CD4-positive, alpha-beta T cell (primary cell): ENCODE data around the gene ATP5MC2. TPM values are rescaled to one million over a fixed set of nuclear protein-coding genes. Genes with fewer than 3 reads are reported as not detected.

Experiments used
- ATAC-seq: fragments of 200-7000 bp; cut with Tn5 transposase; one replicate; pipeline ENCODE4 v1.10.0; 2022; ENCODE audit warnings: mild to moderate bottlenecking; ENCODE audit not compliant: poor library complexity
- CTCF ChIA-PET: fragments of 350-600 bp; sonication (Branson Sonifier 250); formaldehyde crosslinking; loops from one replicate; lab custom pipeline; 2021; ENCODE audit warnings: antibody characterized with exemption, inconsistent platforms; lab: Charles Lee
- POLR2A ChIA-PET: fragments of 350-600 bp; sonication (Branson Sonifier 250); formaldehyde crosslinking; loops from one replicate; lab custom pipeline; 2021; ENCODE audit warnings: antibody characterized with exemption, inconsistent platforms; lab: Charles Lee
- DNase-seq, 14 experiments: peaks; one replicate each; pipeline ENCODE4 v3.0.0-alpha.2; 2013 to 2020; ENCODE audit warnings: mixed read lengths in 2 of 14
- H3K27ac ChIP-seq, 2 donors: one replicate each; pipeline versions ENCODE4 v1.5.1 to v1.7.0; 2013; ENCODE audit warnings: low read length in 2 of 2, low read depth in 1 of 2, mild to moderate bottlenecking in 1 of 2
- H3K27me3 ChIP-seq, 2 experiments: 1 replicate in 1 of 2; 2 replicates in 1 of 2; pipeline versions ENCODE4 v1.6.1 to v1.7.0; 2013; ENCODE audit warnings: low read length in 2 of 2, control low read depth in 1 of 2, mild to moderate bottlenecking in 1 of 2, moderate library complexity in 1 of 2; ENCODE audit not compliant: insufficient read depth in 2 of 2, control insufficient read depth in 1 of 2
- H3K36me3 ChIP-seq: one replicate; pipeline ENCODE4 v1.6.1; 2013; ENCODE audit warnings: low read length, control low read depth; ENCODE audit not compliant: insufficient read depth
- H3K4me1 ChIP-seq: one replicate; pipeline ENCODE4 v1.6.1; 2013; ENCODE audit warnings: low read length, control low read depth; ENCODE audit not compliant: insufficient read depth
- H3K4me3 ChIP-seq: one replicate; pipeline ENCODE4 v1.5.1; 2013; ENCODE audit warnings: mild to moderate bottlenecking, low read length, moderate library complexity
- H3K9me3 ChIP-seq, 2 experiments: 1 replicate in 1 of 2; 2 replicates in 1 of 2; pipeline versions ENCODE4 v1.6.1 to v1.7.0; 2013; ENCODE audit warnings: low read length in 2 of 2, mild to moderate bottlenecking in 2 of 2, control low read depth in 1 of 2, moderate library complexity in 1 of 2; ENCODE audit not compliant: control insufficient read depth in 1 of 2, insufficient read depth in 1 of 2
- H3K27ac Mint-ChIP-seq: one replicate; pipeline ENCODE4 v1.8.0; 2020; ENCODE audit warnings: mixed read lengths
- H3K27me3 Mint-ChIP-seq: one replicate; pipeline ENCODE4 v1.8.0; 2021; ENCODE audit warnings: mixed read lengths
- H3K36me3 Mint-ChIP-seq: one replicate; pipeline ENCODE4 v1.8.0; 2021; ENCODE audit warnings: low read depth, mixed read lengths
- H3K4me1 Mint-ChIP-seq: one replicate; pipeline ENCODE4 v1.8.0; 2021; ENCODE audit warnings: low read depth, mixed read lengths
- H3K4me3 Mint-ChIP-seq: one replicate; pipeline ENCODE4 v1.8.0; 2020; ENCODE audit warnings: mild to moderate bottlenecking, mixed read lengths
- H3K9me3 Mint-ChIP-seq: one replicate; pipeline ENCODE4 v1.8.0; 2020; ENCODE audit warnings: mixed read lengths
- CTCF ChIP-seq: fragments of 200-600 bp; IDR thresholded peaks from one replicate; pipeline ENCODE4 v1.8.0; 2022; ENCODE audit warnings: antibody characterized with exemption, mild to moderate bottlenecking
- intact Hi-C, 2 experiments: fragments of 100-400 bp; cut with DNase I in 1 of 2; cut with micrococcal nuclease in 1 of 2; formaldehyde crosslinking; loops; one replicate each; pipeline versions ENCODE4 v1.15.1 to v1.9.0; 2023 to 2025; cut with DNase I, micrococcal nuclease
- total RNA-seq, 174 experiments: library from RNA in 2 of 174; stranded (reverse) in 2 of 174; gene quantifications; one replicate each; pipeline ENCODE4 v1.2.3 and lab custom pipeline; 2021 to 2026

ATP5MC2 gene
- total RNA-seq, 2 experiments from 2014 or later, result 235 to 245 TPM

DNA sequence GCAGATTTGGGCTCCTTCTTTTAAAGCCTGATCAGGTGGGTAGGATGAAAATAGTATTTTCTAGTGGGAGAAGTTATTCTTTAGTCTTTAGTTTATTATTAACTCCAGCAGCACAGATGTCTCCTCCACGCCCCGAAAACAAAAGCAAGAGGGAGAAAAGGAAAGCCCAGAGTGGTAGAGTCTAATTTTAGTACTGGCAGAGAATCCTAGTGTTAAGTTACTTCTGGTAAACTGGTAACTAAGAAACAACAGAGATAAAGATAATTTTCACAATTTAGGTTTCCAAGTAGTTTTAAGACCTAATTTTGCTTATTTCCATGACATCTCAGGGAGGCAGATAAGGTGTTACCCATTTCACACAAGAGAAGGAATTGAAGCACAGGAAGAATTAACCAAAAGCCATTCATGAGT, 16.3 kb downstream of the ATP5MC2 start:
- intact Hi-C loops, result no loop called here
- no peaks in the 10 kb centered on the region for H3K9me3 ChIP-seq
- no peak for TF ChIP-seq CTCF
- ChIA-PET POLR2A (no interaction called here), CTCF (no interaction called here)
- H3K4me3 Mint-ChIP-seq, result no peak overlapping the region
- ATAC-seq (no peak), DNase-seq (no peak)
- H3K27ac ChIP-seq, result no peak overlapping the region
- no peaks in the 10 kb centered on the region for H3K4me1 Mint-ChIP-seq
- no peak overlapping the region for H3K27ac Mint-ChIP-seq
- peaks cover 16% of the 10 kb centered on the region for H3K36me3 ChIP-seq
- no peaks in the 10 kb centered on the region for H3K27me3 ChIP-seq
- H3K4me3 ChIP-seq, result no peak overlapping the region
- H3K27me3 Mint-ChIP-seq, result no peaks in the 10 kb centered on the region
- H3K9me3 Mint-ChIP-seq, result no peaks in the 10 kb centered on the region
- peaks cover 29% of the 10 kb centered on the region for H3K36me3 Mint-ChIP-seq
- no peaks in the 10 kb centered on the region for H3K4me1 ChIP-seq

GRCh38 chr12:53659011-53659551, 16.8 kb downstream of the ATP5MC2 start:
- intact Hi-C loops, result no loop called here
- Mint-ChIP-seq H3K27me3 (no peaks in the 10 kb centered on the region), H3K4me3 (no peak overlapping the region), H3K9me3 (no peaks in the 10 kb centered on the region), H3K4me1 (no peaks in the 10 kb centered on the region), H3K36me3 (peaks cover 24% of the 10 kb centered on the region), H3K27ac (no peak overlapping the region)
- ChIA-PET CTCF (no interaction called here), POLR2A (no interaction called here)
- no peak for TF ChIP-seq CTCF
- no peak for ATAC-seq
- Histone ChIP-seq H3K4me3 (no peak overlapping the region), H3K4me1 (no peaks in the 10 kb centered on the region), H3K36me3 (peaks cover 11% of the 10 kb centered on the region), H3K27me3 (no peaks in the 10 kb centered on the region), H3K27ac (no peak overlapping the region), H3K9me3 (no peaks in the 10 kb centered on the region)
- DNase-seq, result no peak

DNA sequence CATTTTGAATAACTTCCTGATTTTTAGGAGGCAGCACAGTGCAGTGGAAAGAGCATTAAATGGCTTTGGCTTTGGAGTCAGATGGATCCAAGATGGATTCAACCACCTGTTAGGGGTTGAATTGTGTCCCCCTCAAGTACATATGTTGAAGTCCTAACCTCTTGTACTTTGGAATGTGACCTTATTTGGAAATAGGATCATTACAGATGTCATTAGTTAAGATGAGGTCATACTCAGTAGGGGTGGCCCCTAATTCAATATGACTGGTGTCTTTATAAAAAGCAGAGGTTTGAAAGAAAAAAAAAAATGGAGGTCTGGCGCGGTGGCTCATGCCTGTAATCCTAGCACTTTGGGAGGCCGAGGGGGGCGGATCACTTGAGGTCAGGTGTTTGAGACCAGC, 18.8 kb downstream of the ATP5MC2 start:
- peaks cover 11% of the 10 kb centered on the region for H3K36me3 Mint-ChIP-seq
- TF ChIP-seq CTCF, result no peak
- no peak overlapping the region for H3K27ac Mint-ChIP-seq
- H3K9me3 ChIP-seq, result no peaks in the 10 kb centered on the region
- no peak overlapping the region for H3K4me3 ChIP-seq
- H3K36me3 ChIP-seq, result peaks cover 2% of the 10 kb centered on the region
- no peak overlapping the region for H3K27ac ChIP-seq
- no peaks in the 10 kb centered on the region for H3K9me3 Mint-ChIP-seq
- no peaks in the 10 kb centered on the region for H3K4me1 Mint-ChIP-seq
- no peak overlapping the region for H3K4me3 Mint-ChIP-seq
- intact Hi-C loops, result no loop called here
- ChIA-PET CTCF (no interaction called here), POLR2A (no interaction called here)
- ATAC-seq (no peak), DNase-seq (no peak)
- no peaks in the 10 kb centered on the region for H3K27me3 ChIP-seq
- no peaks in the 10 kb centered on the region for H3K27me3 Mint-ChIP-seq
- no peaks in the 10 kb centered on the region for H3K4me1 ChIP-seq
